HepG2 (cell line): ENCODE data around the gene TTBK1. TPM values are rescaled to one million over a fixed set of nuclear protein-coding genes. Genes with fewer than 3 reads are reported as not detected.

Source experiments
- AHDC1 ChIP-seq: sonication (generic); formaldehyde crosslinking; IDR thresholded peaks from 2 replicates; pipeline ENCODE4 v1.5.1; 2020; ENCODE audit warnings: mild to moderate bottlenecking, missing genetic modification reagents, borderline replicate concordance
- BATF2 ChIP-seq: sonication (generic); formaldehyde crosslinking; IDR thresholded peaks from 2 replicates; pipeline ENCODE4 v1.8.0; 2022; ENCODE audit warnings: mild to moderate bottlenecking, missing genetic modification reagents, moderate library complexity
- BCL6 ChIP-seq: IDR thresholded peaks from 2 replicates; pipeline ENCODE4 v1.6.1; 2016; ENCODE audit warnings: missing genetic modification reagents, missing compliant biosample characterization
- CHD4 ChIP-seq: fragments of 200-600 bp; sonication (generic); IDR thresholded peaks from 2 replicates; pipeline ENCODE4 v1.7.0; 2017; ENCODE audit warnings: mild to moderate bottlenecking, low read length, borderline replicate concordance
- GATAD2A ChIP-seq: IDR thresholded peaks from 2 replicates; pipeline ENCODE4 v1.6.1; 2016
- HNRNPL ChIP-seq: fragments of 200-400 bp; formaldehyde crosslinking; IDR thresholded peaks from 2 replicates; pipeline ENCODE4 v1.6.1; 2017; ENCODE audit warnings: mild to moderate bottlenecking, low read depth, low read length
- NFYC ChIP-seq: IDR thresholded peaks from 2 replicates; pipeline ENCODE4 v1.6.1; 2016; ENCODE audit warnings: missing genetic modification reagents, missing compliant biosample characterization
- PAXIP1 ChIP-seq: sonication (generic); formaldehyde crosslinking; conservative IDR thresholded peaks from 2 replicates; pipeline ENCODE4 v1.4.0; 2020; ENCODE audit warnings: mild to moderate bottlenecking, missing genetic modification reagents, moderate library complexity
- RNF2 ChIP-seq: fragments of 450-650 bp; conservative IDR thresholded peaks from 2 replicates; pipeline ENCODE4 v1.6.1; 2016; ENCODE audit warnings: low read depth
- SSRP1 ChIP-seq: IDR thresholded peaks from 2 replicates; pipeline ENCODE4 v1.6.1; 2016; ENCODE audit warnings: control low read depth
- ZBTB25 ChIP-seq: IDR thresholded peaks from 2 replicates; pipeline ENCODE4 v1.6.1; 2018; ENCODE audit warnings: missing genetic modification reagents
- ZKSCAN5 ChIP-seq: sonication (generic); formaldehyde crosslinking; IDR thresholded peaks from 2 replicates; pipeline ENCODE4 v1.5.1; 2020; ENCODE audit warnings: mild to moderate bottlenecking, missing genetic modification reagents
- ZNF281 ChIP-seq: sonication (generic); formaldehyde crosslinking; IDR thresholded peaks from 2 replicates; pipeline ENCODE4 v1.4.0; 2020; ENCODE audit warnings: missing genetic modification reagents, borderline replicate concordance
- ZNF792 ChIP-seq: IDR thresholded peaks from 2 replicates; pipeline ENCODE4 v1.6.1; 2016
- polyA plus RNA-seq, 8 experiments: library from polyadenylated mRNA; depleted of rRNA in 3 of 8; stranded (reverse) in 7 of 8; unstranded in 1 of 8; fragments of >200 nt; fragmentation: Illumina TruSeq in 4 of 8; extraction: Trizol in 4 of 8; gene quantifications; 2 replicates each; pipeline versions ENCODE4 v1.2.1 to v1.2.3, GENCODE V29; 2011 to 2016; ENCODE audit warnings: low read depth in 4 of 8, missing spikeins in 1 of 8, mixed read lengths in 1 of 8; ENCODE audit not compliant: insufficient read depth in 1 of 8
- total RNA-seq, 5 experiments: library from RNA; depleted of rRNA; stranded (reverse); fragments of >200 nt; fragmentation: Illumina TruSeq; extraction: Trizol; gene quantifications; 2 replicates each; pipeline ENCODE4 v1.2.3, GENCODE V29; 2016; ENCODE audit warnings: low read depth in 1 of 5

Gene TTBK1
- total and polyA plus RNA-seq, 2 of the 13 experiments (the other 11 are each of a cell fraction or from before 2014, with no cell fraction given), result 0.24 to 0.33 TPM

- TF ChIP-seq PAXIP1 (peak; percentile 91), SSRP1 (no peak), RNF2 (no peak), ZNF281 (CRISPR knock-in tag) (peak; percentile 72; the same call in 1 of the 2 replicates), BCL6 (CRISPR knock-in tag) (0 out of 2 replicates have a peak, but pooled peaks have one; percentile 7), ZKSCAN5 (peak; percentile 86), ZBTB25 (peak; percentile 65; the same call in 1 of the 2 replicates), ZNF792 (peak; percentile 68), HNRNPL (peak; percentile 99), CHD4 (peak; percentile 55; the same call in 1 of the 2 replicates), GATAD2A (CRISPR knock-in tag) (peak; percentile 90), BATF2 (no peak), AHDC1 (peak; percentile 45; the same call in 1 of the 2 replicates), NFYC (CRISPR knock-in tag) (no peak)
Measured at GRCh38 chr6:43276577-43277305, 33.5 kb downstream of the TTBK1 start (continued).
